Liver (tissue), 3 donors: Measurements from ENCODE around the gene TAF11L2.
"Not testable (repeated sequence)": the region's sequence is repeated elsewhere in the genome, so short reads cannot be mapped to it uniquely, and the experiment has no call there.

Experiments used
- EGR1 ChIP-seq, 2 donors: IDR thresholded peaks; 2 replicates each; pipeline ENCODE4 v1.6.1; 2016 to 2018; ENCODE audit warnings: antibody characterized with exemption in 2 of 2, low read depth in 2 of 2
- GABPA ChIP-seq, 2 donors: IDR thresholded peaks in 1 of 2; conservative IDR thresholded peaks in 1 of 2; 2 replicates each; pipeline ENCODE4 v1.6.1; 2016; ENCODE audit warnings: antibody characterized with exemption in 2 of 2, mild to moderate bottlenecking in 1 of 2, moderate library complexity in 1 of 2
- NR2F2 ChIP-seq: IDR thresholded peaks from 2 replicates; pipeline ENCODE4 v1.6.1; 2016; ENCODE audit warnings: antibody characterized with exemption
- RAD21 ChIP-seq, 2 donors: IDR thresholded peaks; 2 replicates each; pipeline ENCODE4 v1.6.1; 2016; ENCODE audit warnings: antibody characterized with exemption in 2 of 2, mild to moderate bottlenecking in 2 of 2
- REST ChIP-seq: IDR thresholded peaks from 2 replicates; pipeline ENCODE4 v1.6.1; 2016; ENCODE audit warnings: antibody characterized with exemption, mild to moderate bottlenecking
- RXRA ChIP-seq, 2 donors: IDR thresholded peaks; 2 replicates each; pipeline ENCODE4 v1.6.1; 2017 to 2018; ENCODE audit warnings: antibody characterized with exemption in 2 of 2, mild to moderate bottlenecking in 1 of 2
- SP1 ChIP-seq: IDR thresholded peaks from 2 replicates; pipeline ENCODE4 v1.6.1; 2018; ENCODE audit warnings: antibody characterized with exemption, mild to moderate bottlenecking
- TAF1 ChIP-seq: conservative IDR thresholded peaks from 2 replicates; pipeline ENCODE4 v1.6.1; 2016; ENCODE audit warnings: antibody characterized with exemption, mild to moderate bottlenecking
- YY1 ChIP-seq: IDR thresholded peaks from 2 replicates; pipeline ENCODE4 v1.6.1; 2016; ENCODE audit warnings: antibody characterized with exemption, mild to moderate bottlenecking
- ZBTB33 ChIP-seq: IDR thresholded peaks from 2 replicates; pipeline ENCODE4 v1.6.1; 2016; ENCODE audit warnings: antibody characterized with exemption
- TF ChIP-seq, protein P1 (sequence below): IDR thresholded peaks from 2 replicates; pipeline ENCODE4 v1.6.1; 2016; ENCODE audit warnings: antibody characterized with exemption
- TF ChIP-seq, protein P2 (sequence below): fragments of 150-350 bp; IDR thresholded peaks from 2 replicates; pipeline ENCODE4 v1.5.1; 2017; ENCODE audit warnings: improper control_type of control experiment, low read depth, low read length; ENCODE audit not compliant: missing input control
- TF ChIP-seq, protein P3 (sequence below): IDR thresholded peaks from 2 replicates; pipeline ENCODE4 v1.6.1; 2016; ENCODE audit warnings: antibody characterized with exemption
- donor health status: healthy.
- donor health status: healthy.

- TF ChIP-seq, protein P1, sequence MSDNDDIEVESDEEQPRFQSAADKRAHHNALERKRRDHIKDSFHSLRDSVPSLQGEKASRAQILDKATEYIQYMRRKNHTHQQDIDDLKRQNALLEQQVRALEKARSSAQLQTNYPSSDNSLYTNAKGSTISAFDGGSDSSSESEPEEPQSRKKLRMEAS: not testable (repeated sequence)
- TF ChIP-seq, protein P2, sequence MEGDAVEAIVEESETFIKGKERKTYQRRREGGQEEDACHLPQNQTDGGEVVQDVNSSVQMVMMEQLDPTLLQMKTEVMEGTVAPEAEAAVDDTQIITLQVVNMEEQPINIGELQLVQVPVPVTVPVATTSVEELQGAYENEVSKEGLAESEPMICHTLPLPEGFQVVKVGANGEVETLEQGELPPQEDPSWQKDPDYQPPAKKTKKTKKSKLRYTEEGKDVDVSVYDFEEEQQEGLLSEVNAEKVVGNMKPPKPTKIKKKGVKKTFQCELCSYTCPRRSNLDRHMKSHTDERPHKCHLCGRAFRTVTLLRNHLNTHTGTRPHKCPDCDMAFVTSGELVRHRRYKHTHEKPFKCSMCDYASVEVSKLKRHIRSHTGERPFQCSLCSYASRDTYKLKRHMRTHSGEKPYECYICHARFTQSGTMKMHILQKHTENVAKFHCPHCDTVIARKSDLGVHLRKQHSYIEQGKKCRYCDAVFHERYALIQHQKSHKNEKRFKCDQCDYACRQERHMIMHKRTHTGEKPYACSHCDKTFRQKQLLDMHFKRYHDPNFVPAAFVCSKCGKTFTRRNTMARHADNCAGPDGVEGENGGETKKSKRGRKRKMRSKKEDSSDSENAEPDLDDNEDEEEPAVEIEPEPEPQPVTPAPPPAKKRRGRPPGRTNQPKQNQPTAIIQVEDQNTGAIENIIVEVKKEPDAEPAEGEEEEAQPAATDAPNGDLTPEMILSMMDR: not testable (repeated sequence)
- TF ChIP-seq TAF1; GABPA (IDR thresholded peaks at IDR 0.05 in 1 of 2, conservative IDR thresholded peaks at IDR 0.05 in 1 of 2); YY1; ZBTB33; EGR1 (IDR thresholded peaks at IDR 0.05; ENCODE audit: low read depth in 2 of 2); REST; NR2F2; SP1; RXRA (IDR thresholded peaks at IDR 0.05); RAD21 (IDR thresholded peaks at IDR 0.05): not testable (repeated sequence)
- TF ChIP-seq, protein P3, sequence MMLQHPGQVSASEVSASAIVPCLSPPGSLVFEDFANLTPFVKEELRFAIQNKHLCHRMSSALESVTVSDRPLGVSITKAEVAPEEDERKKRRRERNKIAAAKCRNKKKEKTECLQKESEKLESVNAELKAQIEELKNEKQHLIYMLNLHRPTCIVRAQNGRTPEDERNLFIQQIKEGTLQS: not testable (repeated sequence)
These were observed 23.0 kb upstream of the TAF11L2 start for GRCh38 chr5:17475064-17475463.
